Effector memory CD8-positive, alpha-beta T cell (primary cell): ENCODE results near the gene KCND3.
"Not testable (repeated sequence)": the region's sequence is repeated elsewhere in the genome, so short reads cannot be mapped to it uniquely, and the experiment has no call there.

Experiments used
- ATAC-seq: fragments of 150-1000 bp; cut with Tn5 transposase; replicated peaks from 2 replicates; pipeline ENCODE4 v1.10.0; 2021; ENCODE audit warnings: mild to moderate bottlenecking, moderate library complexity
- DNase-seq, 3 experiments: peaks; one replicate each; pipeline ENCODE4 v3.0.0; 2021
- H3K27ac Mint-ChIP-seq, 2 donors: one replicate each; pipeline ENCODE4 v1.8.0; 2022; ENCODE audit warnings: mild to moderate bottlenecking in 2 of 2, mixed read lengths in 2 of 2, moderate library complexity in 2 of 2
- H3K27me3 Mint-ChIP-seq, 2 donors: one replicate each; pipeline ENCODE4 v1.8.0; 2022; ENCODE audit warnings: mixed read lengths in 2 of 2
- H3K36me3 Mint-ChIP-seq: one replicate; pipeline ENCODE4 v1.8.0; 2022; ENCODE audit warnings: mild to moderate bottlenecking, moderate library complexity, mixed read lengths; ENCODE audit not compliant: insufficient read depth
- H3K4me1 Mint-ChIP-seq, 2 donors: one replicate each; pipeline ENCODE4 v1.8.0; 2022; ENCODE audit warnings: low read depth in 2 of 2, mixed read lengths in 2 of 2
- H3K4me3 Mint-ChIP-seq, 2 donors: one replicate each; pipeline ENCODE4 v1.8.0; 2022; ENCODE audit warnings: mild to moderate bottlenecking in 2 of 2, mixed read lengths in 2 of 2, moderate library complexity in 2 of 2
- H3K9me3 Mint-ChIP-seq, 2 donors: one replicate each; pipeline ENCODE4 v1.8.0; 2022; ENCODE audit warnings: mixed read lengths in 2 of 2

Gene KCND3

GRCh38 chr1:111742292-111742691, 247.2 kb downstream of the KCND3 start:
- H3K36me3 Mint-ChIP-seq, H3K27ac Mint-ChIP-seq, H3K4me3 Mint-ChIP-seq, H3K9me3 Mint-ChIP-seq, DNase-seq, ATAC-seq: not testable (repeated sequence)
- H3K27me3 Mint-ChIP-seq = peaks cover 24 to 25% of the 10 kb centered on the region in 2 donors
- peaks cover 17 to 25% of the 10 kb centered on the region in 2 donors for H3K4me1 Mint-ChIP-seq

GRCh38 chr1:111739925-111740765, 249.3 kb downstream of the KCND3 start:
- ATAC-seq = peak; percentile 18
- H3K9me3 Mint-ChIP-seq = no peaks in the 10 kb centered on the region

GRCh38 chr1:111739194-111739924, 250.1 kb downstream of the KCND3 start, which contains the start of gene INKA2:
Gene INKA2, minus strand, starts transcription at chr1:111739395. Its CDS starts 153 bp downstream, at chr1:111739242.
- peak within 1 kb of the TSS; percentile 86 to 89 for H3K4me3 Mint-ChIP-seq
- ATAC-seq = peak; percentile 71
- H3K27me3 Mint-ChIP-seq = peaks cover 29% of the 10 kb centered on the region in 2 donors
- H3K4me1 Mint-ChIP-seq = peaks cover 15 to 26% of the 10 kb centered on the region in 2 donors
- H3K9me3 Mint-ChIP-seq = no peaks in the 10 kb centered on the region
- peak; percentile 38 to 41 (median 38) for DNase-seq
- peak within 1 kb of the TSS; percentile 39 to 41 for H3K27ac Mint-ChIP-seq
- H3K36me3 Mint-ChIP-seq = peaks cover 9% of the 10 kb centered on the region

More at GRCh38 chr1:111739925-111740765, 249.3 kb downstream of the KCND3 start:
- Mint-ChIP-seq H3K27me3 (peaks cover 29% of the 10 kb centered on the region in 2 donors), H3K27ac (peak overlapping the region in 1 of 2 donors; percentile 41), H3K36me3 (peaks cover 9% of the 10 kb centered on the region), H3K4me3 (peak overlapping the region; percentile 86 to 89), H3K4me1 (peaks cover 15 to 26% of the 10 kb centered on the region in 2 donors)
- peak in 1 of 3 experiments; percentile 10 for DNase-seq

- Mint-ChIP-seq H3K36me3 (peaks cover 9% of the 10 kb centered on the region), H3K4me1 (peaks cover 15 to 26% of the 10 kb centered on the region in 2 donors), H3K27ac (peak overlapping the region; percentile 39 to 41), H3K9me3 (no peaks in the 10 kb centered on the region), H3K4me3 (peak overlapping the region; percentile 86 to 89), H3K27me3 (peaks cover 29% of the 10 kb centered on the region in 2 donors)
- ATAC-seq (peak; percentile 58), DNase-seq (peak; percentile 20 to 33 (median 25))
Measured at GRCh38 chr1:111738436-111739193, 250.9 kb downstream of the KCND3 start.

GRCh38 chr1:111738133-111738435, 251.4 kb downstream of the KCND3 start:
- Mint-ChIP-seq H3K9me3 (no peaks in the 10 kb centered on the region), H3K27ac (peak overlapping the region in 1 of 2 donors; percentile 75), H3K4me3 (peak overlapping the region; percentile 86 to 89), H3K27me3 (peaks cover 29% of the 10 kb centered on the region in 2 donors), H3K36me3 (peaks cover 9% of the 10 kb centered on the region), H3K4me1 (peaks cover 15 to 26% of the 10 kb centered on the region in 2 donors)
- ATAC-seq = no peak
- DNase-seq = no peak

GRCh38 chr1:111737216-111738132, 252.0 kb downstream of the KCND3 start:
- H3K36me3 Mint-ChIP-seq = peaks cover 9% of the 10 kb centered on the region
- no peak for DNase-seq
- no peak for ATAC-seq
- H3K9me3 Mint-ChIP-seq = no peaks in the 10 kb centered on the region
- H3K27ac Mint-ChIP-seq = peak overlapping the region in 1 of 2 donors; percentile 75
- peaks cover 29% of the 10 kb centered on the region in 2 donors for H3K27me3 Mint-ChIP-seq
- H3K4me3 Mint-ChIP-seq = peak overlapping the region; percentile 86 to 89
- H3K4me1 Mint-ChIP-seq = peaks cover 15 to 26% of the 10 kb centered on the region in 2 donors

GRCh38 chr1:111736548-111737215, 252.8 kb downstream of the KCND3 start:
- Mint-ChIP-seq H3K36me3 (peaks cover 9% of the 10 kb centered on the region), H3K27ac (no peak overlapping the region), H3K27me3 (peaks cover 29% of the 10 kb centered on the region in 2 donors), H3K9me3 (no peaks in the 10 kb centered on the region), H3K4me1 (peaks cover 15 to 26% of the 10 kb centered on the region in 2 donors), H3K4me3 (no peak overlapping the region)
- ATAC-seq (no peak), DNase-seq (no peak)

GRCh38 chr1:111735858-111736544, 253.5 kb downstream of the KCND3 start:
- ATAC-seq (no peak), DNase-seq (no peak)
- no peaks in the 10 kb centered on the region for H3K9me3 Mint-ChIP-seq
- H3K27me3 Mint-ChIP-seq = peaks cover 25 to 27% of the 10 kb centered on the region in 2 donors
- H3K4me1 Mint-ChIP-seq = peaks cover 15 to 26% of the 10 kb centered on the region in 2 donors
- H3K36me3 Mint-ChIP-seq = peaks cover 9% of the 10 kb centered on the region
- H3K27ac Mint-ChIP-seq = no peak overlapping the region
- no peak overlapping the region for H3K4me3 Mint-ChIP-seq

- no peak for DNase-seq
- Mint-ChIP-seq H3K27me3 (peaks cover 18 to 21% of the 10 kb centered on the region in 2 donors), H3K9me3 (no peaks in the 10 kb centered on the region), H3K27ac (no peak overlapping the region), H3K36me3 (peaks cover 7% of the 10 kb centered on the region), H3K4me1 (peaks cover 13 to 23% of the 10 kb centered on the region in 2 donors), H3K4me3 (no peak overlapping the region)
- no peak for ATAC-seq
Measured at GRCh38 chr1:111735321-111735720, 254.1 kb downstream of the KCND3 start.

- Mint-ChIP-seq H3K4me1 (peaks cover 11 to 18% of the 10 kb centered on the region in 2 donors), H3K27me3 (peaks cover 14 to 17% of the 10 kb centered on the region in 2 donors), H3K9me3 (no peaks in the 10 kb centered on the region), H3K27ac (no peak overlapping the region), H3K36me3 (peaks cover 4% of the 10 kb centered on the region), H3K4me3 (no peak overlapping the region)
- no peak for DNase-seq
- ATAC-seq = no peak
Measured at GRCh38 chr1:111734856-111735255, 254.6 kb downstream of the KCND3 start.

- peaks cover 9 to 14% of the 10 kb centered on the region in 2 donors for H3K27me3 Mint-ChIP-seq
- no peaks in the 10 kb centered on the region for H3K9me3 Mint-ChIP-seq
- H3K4me3 Mint-ChIP-seq = no peak overlapping the region
- H3K27ac Mint-ChIP-seq = no peak overlapping the region
- H3K36me3 Mint-ChIP-seq = no peaks in the 10 kb centered on the region
- DNase-seq (no peak), ATAC-seq (no peak)
- H3K4me1 Mint-ChIP-seq = peaks cover 8 to 16% of the 10 kb centered on the region in 2 donors
Measured at GRCh38 chr1:111734426-111734825, 255.0 kb downstream of the KCND3 start.
